ENCODE measurements around the gene NCBP3. TPM values are rescaled to one million over a fixed set of nuclear protein-coding genes. Genes with fewer than 3 reads are reported as not detected.

The NCBP3 gene
- total and polyA plus RNA-seq, 2 donors from 2014 or later = 14.5 to 41.5 TPM

GRCh38 chr17:3780986-3781385 is 65.1 kb downstream of the NCBP3 start:
- no peaks in the 10 kb centered on the region for H3K27me3 ChIP-seq (ENCODE audit: control insufficient read depth, insufficient read depth, low read length)
- no peak overlapping the region for H3K9ac ChIP-seq (ENCODE audit: low read length in 3 of 3)
- H3K4me3 ChIP-seq (ENCODE audit: low read length in 3 of 3) = no peak overlapping the region
- no peaks in the 10 kb centered on the region for H3K9me3 ChIP-seq (ENCODE audit: control insufficient read depth in 2 of 3, insufficient read depth in 1 of 3, low read length in 3 of 3)
- H3K27ac ChIP-seq (ENCODE audit: low read depth in 2 of 2, low read length in 2 of 2) = no peak overlapping the region
- TF ChIP-seq, protein P1, sequence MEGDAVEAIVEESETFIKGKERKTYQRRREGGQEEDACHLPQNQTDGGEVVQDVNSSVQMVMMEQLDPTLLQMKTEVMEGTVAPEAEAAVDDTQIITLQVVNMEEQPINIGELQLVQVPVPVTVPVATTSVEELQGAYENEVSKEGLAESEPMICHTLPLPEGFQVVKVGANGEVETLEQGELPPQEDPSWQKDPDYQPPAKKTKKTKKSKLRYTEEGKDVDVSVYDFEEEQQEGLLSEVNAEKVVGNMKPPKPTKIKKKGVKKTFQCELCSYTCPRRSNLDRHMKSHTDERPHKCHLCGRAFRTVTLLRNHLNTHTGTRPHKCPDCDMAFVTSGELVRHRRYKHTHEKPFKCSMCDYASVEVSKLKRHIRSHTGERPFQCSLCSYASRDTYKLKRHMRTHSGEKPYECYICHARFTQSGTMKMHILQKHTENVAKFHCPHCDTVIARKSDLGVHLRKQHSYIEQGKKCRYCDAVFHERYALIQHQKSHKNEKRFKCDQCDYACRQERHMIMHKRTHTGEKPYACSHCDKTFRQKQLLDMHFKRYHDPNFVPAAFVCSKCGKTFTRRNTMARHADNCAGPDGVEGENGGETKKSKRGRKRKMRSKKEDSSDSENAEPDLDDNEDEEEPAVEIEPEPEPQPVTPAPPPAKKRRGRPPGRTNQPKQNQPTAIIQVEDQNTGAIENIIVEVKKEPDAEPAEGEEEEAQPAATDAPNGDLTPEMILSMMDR (IDR thresholded peaks at IDR 0.05; ENCODE audit: borderline replicate concordance, extremely low read depth, insufficient read depth) = no peak
- DNase-seq (no peak), FAIRE-seq (no peak)
- no peaks in the 10 kb centered on the region for H3K36me3 ChIP-seq (ENCODE audit: control insufficient read depth in 2 of 3, insufficient read depth in 3 of 3, low read length in 3 of 3)
- H3K4me1 ChIP-seq (ENCODE audit: control insufficient read depth in 2 of 3, insufficient read depth in 2 of 3, low read depth in 1 of 3, low read length in 3 of 3) = no peaks in the 10 kb centered on the region
- intact Hi-C loops (cut with DNase I) = no loop called here

DNA sequence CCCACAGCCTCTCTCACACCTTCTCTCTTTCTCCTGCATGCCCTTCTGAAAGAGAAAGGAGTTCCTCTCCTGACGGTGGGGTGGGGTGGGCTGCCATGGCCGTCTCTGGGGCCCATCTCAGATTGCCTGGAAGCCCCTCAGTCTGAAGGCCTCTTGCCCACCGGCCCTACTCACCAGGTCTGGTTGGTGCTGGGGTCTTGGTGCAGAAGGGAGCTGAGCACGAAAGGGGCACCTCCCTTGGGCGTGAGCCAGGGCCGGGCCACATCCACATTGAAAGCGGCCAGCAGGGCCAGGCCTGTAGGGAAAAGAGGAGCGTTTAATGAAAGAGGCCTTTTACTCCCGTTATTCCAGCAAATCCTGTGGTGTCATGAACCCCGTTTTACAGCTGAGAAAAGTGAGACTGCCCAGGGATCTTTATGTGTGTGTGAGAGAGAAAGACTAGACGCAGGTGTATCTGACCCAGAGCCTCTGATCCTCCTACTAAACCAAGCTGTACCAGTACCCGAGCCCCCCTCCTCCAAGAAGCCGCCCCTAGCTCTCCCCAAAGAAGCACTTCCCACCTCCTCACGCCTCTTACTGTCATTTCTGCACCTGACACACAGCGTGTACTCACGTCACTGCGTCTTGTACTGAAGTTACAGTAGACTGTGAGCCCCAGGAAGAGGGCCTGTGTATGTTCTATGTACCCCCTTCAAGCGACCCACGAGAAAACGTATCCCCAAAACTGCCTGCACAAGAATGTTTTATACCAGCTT is 68.5 kb downstream of the NCBP3 start:
- Histone ChIP-seq H3K4me1 (ENCODE audit: control insufficient read depth in 2 of 3, insufficient read depth in 2 of 3, low read depth in 1 of 3, low read length in 3 of 3) (no peaks in the 10 kb centered on the region), H3K27me3 (ENCODE audit: control insufficient read depth, insufficient read depth, low read length) (no peaks in the 10 kb centered on the region), H3K9ac (ENCODE audit: low read length in 3 of 3) (no peak overlapping the region), H3K36me3 (ENCODE audit: control insufficient read depth in 2 of 3, insufficient read depth in 3 of 3, low read length in 3 of 3) (no peaks in the 10 kb centered on the region), H3K9me3 (ENCODE audit: control insufficient read depth in 2 of 3, insufficient read depth in 1 of 3, low read length in 3 of 3) (no peaks in the 10 kb centered on the region), H3K4me3 (ENCODE audit: low read length in 3 of 3) (no peak overlapping the region), H3K27ac (ENCODE audit: low read depth in 2 of 2, low read length in 2 of 2) (no peak overlapping the region)
- FAIRE-seq (no peak), DNase-seq (peak in 1 of 5 donors; percentile 29)
- TF ChIP-seq, protein P1 (IDR thresholded peaks at IDR 0.05; ENCODE audit: borderline replicate concordance, extremely low read depth, insufficient read depth) = no peak
- intact Hi-C loops (cut with DNase I) = no loop called here

DNA sequence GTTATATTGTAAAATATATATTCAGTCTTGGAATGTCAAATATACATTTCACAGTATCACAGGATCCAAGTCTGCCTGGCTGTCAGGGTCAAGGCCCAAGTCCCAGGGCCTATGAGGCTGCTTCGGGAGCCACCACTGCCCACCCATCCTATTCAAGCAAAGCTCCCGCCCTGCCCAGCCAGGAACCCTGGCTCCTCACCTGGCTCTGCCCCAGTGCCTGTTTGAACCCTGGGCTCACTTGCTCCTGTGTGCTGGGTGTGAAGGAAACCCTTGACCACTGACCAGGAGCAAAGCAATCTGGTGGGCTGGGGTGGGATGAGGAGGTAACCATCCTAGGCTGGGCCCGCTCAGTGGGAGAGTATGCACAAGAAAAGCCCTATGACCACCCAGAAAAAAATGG is 72.1 kb downstream of the NCBP3 start:
- H3K9me3 ChIP-seq (ENCODE audit: control insufficient read depth in 2 of 3, insufficient read depth in 1 of 3, low read length in 3 of 3) = no peaks in the 10 kb centered on the region
- FAIRE-seq = no peak
- H3K36me3 ChIP-seq (ENCODE audit: control insufficient read depth in 2 of 3, insufficient read depth in 3 of 3, low read length in 3 of 3) = no peaks in the 10 kb centered on the region
- H3K4me1 ChIP-seq (ENCODE audit: control insufficient read depth in 2 of 3, insufficient read depth in 2 of 3, low read depth in 1 of 3, low read length in 3 of 3) = no peaks in the 10 kb centered on the region
- H3K27me3 ChIP-seq (ENCODE audit: control insufficient read depth, insufficient read depth, low read length) = no peaks in the 10 kb centered on the region
- no peak overlapping the region for H3K27ac ChIP-seq (ENCODE audit: low read depth in 2 of 2, low read length in 2 of 2)
- intact Hi-C loops (cut with DNase I) = no loop called here
- H3K9ac ChIP-seq (ENCODE audit: low read length in 3 of 3) = no peak overlapping the region
- DNase-seq = peak in 1 of 5 donors; percentile 41
- no peak overlapping the region for H3K4me3 ChIP-seq (ENCODE audit: low read length in 3 of 3)
- TF ChIP-seq, protein P1 (IDR thresholded peaks at IDR 0.05; ENCODE audit: borderline replicate concordance, extremely low read depth, insufficient read depth) = no peak
